Ishikawa (cell line): ENCODE data around the gene URAD.

Experiments
- CEBPB ChIP-seq: IDR thresholded peaks from 2 replicates; pipeline ENCODE4 v1.6.1; 2012
- CREB1 ChIP-seq: IDR thresholded peaks from 2 replicates; pipeline ENCODE4 v1.6.1; 2012; ENCODE audit warnings: low read depth
- EGR1 ChIP-seq: IDR thresholded peaks from 2 replicates; pipeline ENCODE4 v1.6.1; 2012
- EP300 ChIP-seq: IDR thresholded peaks from 2 replicates; pipeline ENCODE4 v1.6.1; 2012; ENCODE audit warnings: borderline replicate concordance
- FOXM1 ChIP-seq: IDR thresholded peaks from 2 replicates; pipeline ENCODE4 v1.6.1; 2012; ENCODE audit warnings: low read depth, borderline replicate concordance
- RAD21 ChIP-seq: IDR thresholded peaks from 2 replicates; pipeline ENCODE4 v1.6.1; 2012; ENCODE audit warnings: low read depth
- TAF1 ChIP-seq: IDR thresholded peaks from 2 replicates; pipeline ENCODE4 v1.6.1; 2012; ENCODE audit warnings: low read depth, mild to moderate bottlenecking
- TCF12 ChIP-seq: IDR thresholded peaks from 2 replicates; pipeline ENCODE4 v1.6.1; 2012; ENCODE audit warnings: low read depth
- TEAD4 ChIP-seq: IDR thresholded peaks from 2 replicates; pipeline ENCODE4 v1.6.1; 2012
- YY1 ChIP-seq: IDR thresholded peaks from 2 replicates; pipeline ENCODE4 v1.6.1; 2012; ENCODE audit warnings: low read depth
- ZBTB7A ChIP-seq: IDR thresholded peaks from 2 replicates; pipeline ENCODE4 v1.6.1; 2012; ENCODE audit warnings: low read depth
- TF ChIP-seq, protein P1 (sequence below): IDR thresholded peaks from 2 replicates; pipeline ENCODE4 v1.6.1; 2012
- TF ChIP-seq, protein P2 (sequence below): IDR thresholded peaks from 2 replicates; pipeline ENCODE4 v1.6.1; 2012

GRCh38 chr13:27973961-27974662 lies 14.4 kb downstream of the URAD start:
- TF ChIP-seq TEAD4 = no peak
- TF ChIP-seq EGR1 = no peak
- no peak for TF ChIP-seq CREB1
- TF ChIP-seq YY1 = no peak
- no peak for TF ChIP-seq RAD21
- no peak for TF ChIP-seq TCF12
- no peak for TF ChIP-seq EP300
- no peak for TF ChIP-seq TAF1
- TF ChIP-seq, protein P1, sequence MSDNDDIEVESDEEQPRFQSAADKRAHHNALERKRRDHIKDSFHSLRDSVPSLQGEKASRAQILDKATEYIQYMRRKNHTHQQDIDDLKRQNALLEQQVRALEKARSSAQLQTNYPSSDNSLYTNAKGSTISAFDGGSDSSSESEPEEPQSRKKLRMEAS = no peak
- TF ChIP-seq FOXM1 = no peak
- no peak for TF ChIP-seq CEBPB
- TF ChIP-seq, protein P2, sequence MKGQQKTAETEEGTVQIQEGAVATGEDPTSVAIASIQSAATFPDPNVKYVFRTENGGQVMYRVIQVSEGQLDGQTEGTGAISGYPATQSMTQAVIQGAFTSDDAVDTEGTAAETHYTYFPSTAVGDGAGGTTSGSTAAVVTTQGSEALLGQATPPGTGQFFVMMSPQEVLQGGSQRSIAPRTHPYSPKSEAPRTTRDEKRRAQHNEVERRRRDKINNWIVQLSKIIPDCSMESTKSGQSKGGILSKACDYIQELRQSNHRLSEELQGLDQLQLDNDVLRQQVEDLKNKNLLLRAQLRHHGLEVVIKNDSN = no peak
- no peak for TF ChIP-seq ZBTB7A
